Activated T-cell treated with anti-CD3 and anti-CD28 coated beads for 24 hours (primary cell): Measurements from ENCODE around the gene ZBED5.

Source experiments
- DNase-seq: peaks from one replicate; pipeline ENCODE4 v3.0.0-alpha.2; 2020; ENCODE audit warnings: low read depth

Gene ZBED5

DNA sequence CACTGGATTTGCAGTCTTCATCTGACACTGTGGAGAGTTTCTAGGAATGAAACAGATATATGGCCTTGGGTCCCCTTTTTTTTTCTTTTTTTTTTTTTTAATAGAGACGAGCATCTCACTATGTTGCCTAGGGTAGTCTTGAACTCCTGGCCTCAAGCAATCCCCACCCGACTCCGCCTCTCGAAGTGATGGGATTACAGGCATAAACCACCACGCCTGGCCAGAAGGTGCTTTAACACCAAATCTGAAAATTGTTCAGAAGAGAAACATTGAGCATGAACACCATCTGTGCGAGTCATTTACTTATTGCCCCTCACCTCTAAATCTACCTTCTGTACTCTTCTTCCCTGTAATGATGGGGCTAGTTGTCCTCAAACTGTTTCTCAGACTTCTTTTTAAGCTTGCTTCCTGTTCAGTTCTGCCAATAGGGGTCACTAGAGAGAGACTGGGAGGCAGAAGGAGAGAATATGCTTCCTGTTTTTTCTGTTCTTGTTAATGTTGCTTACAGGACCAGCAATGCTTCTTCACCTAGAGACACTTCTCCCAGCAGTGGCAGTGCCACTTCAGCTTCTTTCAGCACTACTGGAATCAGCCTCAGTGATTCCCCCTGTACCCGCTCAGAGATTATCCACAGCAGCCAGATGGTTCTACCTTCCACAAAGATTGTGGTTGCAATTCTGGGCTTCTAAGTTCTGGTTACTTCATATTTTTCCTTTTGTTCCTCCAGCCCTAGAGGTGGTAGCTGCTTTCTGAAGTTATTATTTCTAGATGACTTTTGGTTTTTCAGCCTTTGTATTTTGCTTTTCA lies 20.8 kb upstream of the ZBED5 start:
- DNase-seq: no peak

- no peak for DNase-seq
Observed at GRCh38 chr11:10876158-10876557, 18.3 kb upstream of the ZBED5 start.

- no peak for DNase-seq
Observed at GRCh38 chr11:10875430-10876021, 17.7 kb upstream of the ZBED5 start.

DNA sequence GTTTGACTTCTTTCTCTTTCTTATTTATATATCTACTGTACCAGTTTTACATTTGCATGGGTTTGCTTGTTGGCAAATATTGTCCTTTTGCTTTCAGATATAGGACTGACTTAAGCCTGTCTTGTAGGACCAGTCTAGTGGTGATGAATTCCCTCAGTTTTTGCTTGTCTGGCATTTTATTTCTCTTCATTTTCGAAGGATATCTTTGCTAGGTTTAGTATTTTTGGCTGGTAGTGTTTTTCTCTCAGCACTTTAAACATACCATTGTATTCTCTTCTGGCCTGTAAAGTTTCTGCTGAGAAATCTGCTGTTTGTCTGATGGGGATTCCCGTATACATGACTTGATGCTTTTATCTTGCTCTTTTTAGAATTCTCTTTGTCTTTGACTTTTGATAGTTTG lies 14.2 kb upstream of the ZBED5 start:
- DNase-seq: no peak

DNA sequence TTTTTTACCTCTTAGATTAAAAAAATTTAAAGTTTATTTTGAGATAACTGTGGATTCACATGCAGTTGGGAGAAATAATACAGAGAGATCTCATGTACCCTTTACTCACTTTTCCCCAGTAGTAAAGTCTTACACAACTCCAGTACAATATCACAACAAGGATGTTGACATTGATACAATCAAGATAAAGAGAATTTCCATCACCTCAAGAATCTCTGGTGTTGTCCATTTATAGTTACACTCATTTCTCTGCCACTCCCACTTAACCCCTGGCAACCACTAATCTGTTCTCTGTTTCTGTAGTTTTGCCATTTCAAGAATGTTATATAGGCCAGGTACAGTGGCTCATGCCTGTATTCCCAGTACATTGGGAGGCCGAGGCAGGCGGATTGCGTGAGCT lies 10.5 kb upstream of the ZBED5 start:
- no peak for DNase-seq

- DNase-seq: no peak
Observed at GRCh38 chr11:10866893-10867331, 9.1 kb upstream of the ZBED5 start.

DNA sequence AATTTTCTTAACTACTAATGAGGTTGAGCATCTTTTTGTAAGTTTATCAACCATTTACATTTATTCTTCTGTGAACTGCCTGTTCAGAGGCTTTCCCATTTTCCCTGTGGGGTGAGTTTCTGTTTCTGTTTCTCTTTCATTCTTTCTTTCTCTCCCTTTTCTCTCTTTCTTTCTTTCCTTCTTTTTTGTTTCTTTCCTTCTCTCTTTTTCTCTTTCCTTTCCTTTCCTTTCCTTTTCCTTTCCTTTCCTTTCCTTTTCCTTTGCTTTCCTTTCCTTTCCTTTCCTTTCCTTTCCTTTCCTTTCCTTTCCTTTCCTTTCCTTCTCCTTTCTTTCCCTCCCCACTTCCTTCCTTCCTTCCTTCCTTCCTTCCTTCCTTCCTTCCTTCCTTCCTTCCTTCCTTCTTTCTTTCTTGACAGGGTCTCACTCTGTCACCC lies 8.0 kb upstream of the ZBED5 start:
- no peak for DNase-seq

GRCh38 chr11:10864688-10865087 lies 6.8 kb upstream of the ZBED5 start:
- no peak for DNase-seq

DNA sequence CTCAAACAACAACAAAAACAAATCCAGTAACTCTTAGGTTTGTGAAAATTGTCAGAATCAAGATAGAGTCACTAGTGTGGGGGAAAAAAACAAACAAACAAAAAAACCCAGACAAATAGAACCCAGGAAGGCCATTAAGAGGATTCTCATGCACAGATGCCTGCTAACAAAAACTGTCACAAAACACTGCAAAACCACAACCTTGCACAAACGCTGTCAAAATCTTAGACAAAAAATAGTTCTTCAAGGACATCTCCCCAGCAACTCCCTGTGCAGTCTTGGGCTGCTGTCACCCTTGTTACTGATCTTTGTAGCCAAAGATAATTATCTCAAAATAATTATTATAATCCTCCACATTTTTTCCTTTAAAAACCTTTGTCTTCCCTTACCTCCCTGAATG lies 4.6 kb upstream of the ZBED5 start:
- DNase-seq: no peak

- no peak for DNase-seq
Observed at GRCh38 chr11:10861799-10862198, 3.9 kb upstream of the ZBED5 start.

GRCh38 chr11:10861047-10861446 lies 3.2 kb upstream of the ZBED5 start:
- no peak for DNase-seq

DNA sequence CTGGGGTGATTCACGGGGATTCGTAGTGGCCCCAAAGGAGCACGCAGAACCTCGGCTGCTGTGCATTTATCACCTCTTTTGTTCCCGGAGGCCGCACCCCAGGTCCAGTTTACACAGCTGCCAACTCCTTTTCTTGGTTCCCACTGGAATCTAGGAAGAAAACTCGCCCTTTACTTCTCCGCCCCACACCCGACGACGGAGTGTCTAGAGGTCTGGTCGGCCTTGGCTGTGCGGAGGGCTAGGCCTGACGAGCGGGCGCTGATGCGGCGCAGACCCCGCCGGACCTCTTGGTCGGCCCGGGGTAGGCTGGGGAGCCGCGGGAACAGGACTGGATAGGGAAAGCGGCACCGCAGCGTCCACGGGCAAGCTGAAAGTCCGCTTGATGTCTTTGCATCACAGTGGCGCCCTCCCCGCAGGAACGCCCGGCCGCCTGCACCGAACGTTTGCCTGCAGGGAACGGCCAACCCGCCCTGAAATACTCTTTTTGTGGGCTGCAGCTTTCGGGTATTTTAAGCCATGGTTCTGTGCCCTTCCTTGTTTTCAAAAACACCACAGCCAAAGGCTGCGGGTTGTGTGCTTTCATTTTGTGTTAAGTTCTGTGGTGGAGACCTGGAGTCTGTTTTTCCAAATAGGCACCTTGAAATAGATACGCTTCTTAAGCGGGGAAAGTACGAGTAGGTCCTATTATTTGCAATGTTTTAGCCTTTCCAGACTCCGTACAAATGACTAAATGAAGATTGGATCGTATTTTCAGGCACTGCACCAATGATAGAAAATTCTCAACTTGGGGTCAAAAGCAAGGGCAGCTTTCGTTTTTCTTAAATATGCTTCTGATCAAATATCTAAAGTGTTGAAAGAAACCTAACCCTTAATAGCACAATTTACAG lies 829 bp upstream of the ZBED5 start:
- DNase-seq: peak; percentile 18

- no peak for DNase-seq
Observed at GRCh38 chr11:10857459-10857708, 469 bp downstream of the ZBED5 start.

GRCh38 chr11:10856689-10857458 lies 979 bp downstream of the ZBED5 start:
- peak; percentile 17 for DNase-seq

- DNase-seq: no peak
Observed at GRCh38 chr11:10855295-10855694, 2.6 kb downstream of the ZBED5 start.

DNA sequence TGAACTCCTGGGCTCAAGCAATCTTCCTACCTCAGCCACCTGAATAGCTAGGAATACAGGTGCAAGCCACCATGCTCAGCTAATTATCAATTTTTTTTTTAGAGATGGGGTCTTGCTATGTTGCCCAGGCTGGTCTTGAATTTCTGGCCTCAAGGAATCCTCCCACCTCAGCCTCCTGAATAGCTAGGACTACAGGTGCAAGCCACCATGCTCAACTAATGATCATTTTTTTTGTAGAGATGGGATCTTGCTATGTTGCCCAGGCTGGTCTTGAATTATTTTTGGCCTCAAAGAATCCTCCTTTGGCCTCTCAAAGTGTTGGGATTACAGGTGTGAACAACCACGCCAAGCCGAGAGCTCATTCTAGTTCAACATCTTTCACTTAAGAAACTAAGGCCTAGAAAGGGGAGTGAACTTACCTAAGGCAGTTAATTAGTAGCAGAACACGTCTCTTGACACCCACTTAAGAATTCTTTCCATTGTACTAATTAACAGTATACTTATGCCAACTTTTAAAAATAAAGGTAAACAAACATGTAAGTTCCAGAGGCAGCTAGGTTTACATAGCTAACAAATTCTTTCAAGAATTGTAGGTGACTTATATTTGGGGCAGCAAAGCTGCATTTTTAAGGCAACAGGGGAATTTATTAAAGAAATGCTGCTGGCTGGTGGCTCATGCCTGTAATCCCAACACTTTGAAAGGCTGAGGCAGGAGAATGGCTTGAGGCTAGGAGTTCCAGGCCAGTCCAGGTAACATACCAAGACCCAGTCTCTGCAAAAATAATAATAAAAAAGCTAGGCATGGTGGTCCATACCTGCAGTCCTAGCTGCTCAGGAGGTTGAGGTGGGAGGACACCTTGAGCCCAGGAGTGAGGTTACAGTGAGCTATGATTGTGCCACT lies 9.6 kb downstream of the ZBED5 start:
- DNase-seq: no peak

DNA sequence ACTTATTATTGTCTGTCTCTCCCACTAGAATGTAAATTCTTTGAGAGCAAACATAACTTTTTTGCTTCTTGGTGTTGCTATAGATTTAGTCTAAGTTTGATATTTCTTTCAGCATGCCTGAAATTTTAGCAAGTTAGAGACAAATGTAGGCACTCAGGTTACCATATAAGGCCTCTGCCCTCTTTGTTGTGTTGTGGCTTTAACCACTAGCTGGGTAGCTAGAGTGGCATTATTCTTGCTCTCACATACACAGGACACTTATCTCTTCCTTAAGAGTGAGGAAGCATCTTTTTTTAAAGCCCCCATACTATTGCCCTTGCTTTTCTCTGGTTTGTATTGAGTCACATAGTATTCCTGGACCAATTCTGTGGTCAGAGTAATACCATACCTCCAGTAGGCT lies 11.2 kb downstream of the ZBED5 start:
- no peak for DNase-seq

GRCh38 chr11:10845589-10845988 lies 12.3 kb downstream of the ZBED5 start:
- DNase-seq: no peak

DNA sequence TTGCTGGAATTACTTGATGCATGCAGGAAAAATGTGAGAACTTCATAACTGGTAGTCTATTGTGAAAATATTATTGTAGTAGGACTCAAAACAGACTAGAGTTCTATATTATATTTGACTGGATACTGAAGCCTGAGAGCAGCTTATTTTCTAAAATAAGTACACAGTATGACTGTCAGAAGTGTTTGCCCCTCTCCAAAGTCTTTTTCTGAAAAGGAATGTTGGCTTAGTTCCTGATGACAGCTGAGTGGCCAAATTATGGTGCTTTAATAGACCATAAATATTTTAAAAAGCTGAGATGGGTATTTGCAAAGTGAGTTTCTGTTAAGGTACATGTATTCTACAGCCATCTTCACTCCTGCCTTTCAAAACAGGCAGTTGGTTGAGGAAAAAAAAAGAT lies 13.1 kb downstream of the ZBED5 start:
- DNase-seq: no peak

GRCh38 chr11:10844356-10844755 lies 13.5 kb downstream of the ZBED5 start:
- DNase-seq: no peak

GRCh38 chr11:10838881-10839280 lies 19.0 kb downstream of the ZBED5 start:
- no peak for DNase-seq
